ENCODE data around the gene FGFBP2. TPM values are rescaled to one million over a fixed set of nuclear protein-coding genes. Genes with fewer than 3 reads are reported as not detected.

Gene FGFBP2
- total RNA-seq, 2 donors from 2014 or later = 1.2 to 5.6 TPM

DNA sequence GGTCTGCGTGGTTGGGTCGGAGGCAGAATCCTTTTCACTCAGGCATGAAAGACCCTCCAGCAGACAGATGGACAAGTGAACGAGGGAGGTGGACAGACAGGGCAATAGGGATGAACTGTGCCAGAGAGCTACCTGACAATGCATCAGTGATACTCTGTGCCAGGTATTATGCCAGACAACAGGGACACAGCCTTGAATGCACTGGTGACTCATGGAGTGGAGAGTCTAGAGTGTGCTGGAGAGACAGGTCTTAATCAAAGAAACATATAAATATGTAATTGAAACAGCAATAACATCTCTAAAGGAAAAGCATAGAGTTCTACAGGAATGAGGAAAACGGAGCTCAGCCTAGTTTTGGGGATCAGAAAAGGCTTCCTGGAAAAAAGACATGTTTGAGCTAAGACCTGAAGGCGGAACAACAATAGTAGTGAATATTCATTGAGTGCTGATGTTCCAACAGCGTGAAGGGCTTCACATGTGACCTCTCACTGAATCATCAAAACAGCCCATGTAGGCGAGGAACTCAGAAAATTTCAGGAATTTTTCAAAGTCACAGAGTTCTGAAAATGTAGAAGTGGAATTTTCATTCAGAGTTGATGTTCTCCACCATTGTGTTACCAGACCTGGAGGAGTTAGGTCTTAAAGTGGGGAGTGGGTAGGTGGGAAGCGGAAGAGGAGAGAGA lies 20.0 kb upstream of the FGFBP2 start:
- Mint-ChIP-seq H3K27ac (no peak overlapping the region), H3K9me3 (no peaks in the 10 kb centered on the region), H3K36me3 (no peaks in the 10 kb centered on the region)
- no peak for DNase-seq (ENCODE audit: low spot score in 2 of 2)
- ATAC-seq = no peak

DNA sequence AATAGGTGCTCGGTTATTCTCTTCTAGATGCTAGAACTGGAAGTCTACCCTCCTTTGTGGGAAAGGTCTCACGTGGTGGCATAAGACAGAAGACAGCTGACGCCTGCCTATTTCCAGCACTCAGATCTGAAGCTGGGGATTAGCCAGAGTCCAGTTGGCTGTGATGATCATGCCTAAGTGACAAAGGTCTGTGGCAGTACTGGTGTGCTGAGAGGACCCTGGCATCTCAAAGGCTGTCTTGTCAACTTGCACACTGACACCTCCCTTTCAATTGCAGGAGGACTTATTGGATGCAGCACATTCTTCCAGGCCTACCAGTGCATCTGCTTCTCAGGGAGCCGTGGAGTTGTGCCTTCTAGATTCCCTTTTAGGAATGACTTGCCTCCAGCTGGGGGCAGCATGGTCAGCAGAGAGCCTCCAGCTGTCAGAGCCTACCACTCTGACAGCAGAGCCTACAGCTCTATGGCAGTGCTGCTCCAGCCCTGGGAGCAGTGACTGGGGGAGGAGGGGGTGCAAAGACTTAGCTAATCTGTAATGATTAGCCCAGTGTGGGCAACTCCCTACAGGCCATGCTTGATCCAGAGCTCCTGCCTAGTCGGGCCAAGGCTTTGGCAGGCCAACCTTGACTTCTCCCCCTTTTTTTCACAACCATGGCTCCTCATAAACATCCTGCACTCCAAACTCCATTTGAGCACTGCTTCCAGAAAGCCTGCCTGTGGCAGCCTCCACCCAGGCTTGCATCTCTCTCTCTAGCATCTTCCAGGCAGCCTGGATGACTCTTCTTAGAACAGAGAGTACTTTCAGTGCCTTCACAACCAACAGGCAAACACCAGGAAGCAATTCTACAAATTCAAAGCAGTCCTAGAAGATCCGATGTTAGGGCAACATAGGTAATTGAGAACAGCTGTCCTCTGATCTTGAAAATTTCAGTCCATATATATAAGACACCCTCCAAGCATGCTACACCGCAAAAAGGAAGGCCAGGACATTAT lies 13.8 kb upstream of the FGFBP2 start:
- DNase-seq (ENCODE audit: low spot score in 2 of 2) (no peak), ATAC-seq (no peak)
- H3K27ac Mint-ChIP-seq = no peak overlapping the region
- H3K36me3 Mint-ChIP-seq = no peaks in the 10 kb centered on the region
- no peaks in the 10 kb centered on the region for H3K9me3 Mint-ChIP-seq

GRCh38 chr4:15971068-15971801 lies 8.3 kb upstream of the FGFBP2 start:
- H3K9me3 Mint-ChIP-seq = peaks cover 2 to 3% of the 10 kb centered on the region in 2 donors
- H3K36me3 Mint-ChIP-seq = no peaks in the 10 kb centered on the region
- no peak overlapping the region for H3K27ac Mint-ChIP-seq
- no peak for ATAC-seq
- DNase-seq (ENCODE audit: low spot score in 2 of 2) = no peak

DNA sequence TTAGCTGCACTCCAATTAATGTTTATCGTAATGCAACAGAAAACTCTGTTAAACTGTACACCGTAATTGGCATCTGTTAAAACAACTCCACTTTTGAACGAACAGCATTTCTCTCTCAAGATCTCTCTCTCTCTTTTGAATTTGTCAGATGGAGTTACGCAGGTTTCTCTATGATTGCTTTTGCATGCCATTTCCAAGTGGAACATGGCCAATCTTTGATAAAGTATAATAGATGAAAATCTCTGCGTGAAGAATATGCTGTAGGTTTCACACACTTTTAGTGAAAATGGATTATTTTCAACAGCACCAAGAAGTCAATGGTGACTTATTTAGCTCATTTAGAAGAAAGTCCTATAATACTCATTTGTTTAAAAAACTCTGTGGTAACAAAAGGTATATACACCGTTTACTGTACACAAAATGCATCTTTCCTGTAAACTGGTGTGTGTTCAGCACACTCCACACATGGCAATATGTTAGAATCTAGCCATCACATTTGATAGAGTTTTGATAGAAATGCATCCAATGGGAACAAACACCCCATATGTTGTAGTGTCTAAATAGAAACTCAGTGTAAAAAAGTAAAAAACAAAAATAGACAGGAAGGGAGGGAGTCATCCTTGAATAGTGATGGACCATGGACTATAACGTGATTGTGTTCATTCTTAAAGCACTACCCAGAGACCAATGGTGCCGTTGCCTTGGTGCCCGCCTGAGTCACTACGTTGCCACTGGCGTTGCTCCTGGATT lies 5.8 kb upstream of the FGFBP2 start:
- H3K36me3 Mint-ChIP-seq = no peaks in the 10 kb centered on the region
- H3K9me3 Mint-ChIP-seq = peaks cover 4 to 6% of the 10 kb centered on the region in 2 donors
- no peak overlapping the region for H3K27ac Mint-ChIP-seq
- no peak for DNase-seq (ENCODE audit: low spot score in 2 of 2)
- no peak for ATAC-seq

GRCh38 chr4:15965325-15965724 lies 2.4 kb upstream of the FGFBP2 start:
- Mint-ChIP-seq H3K27ac (peak overlapping the region in 1 of 2 donors; percentile 63), H3K36me3 (no peaks in the 10 kb centered on the region), H3K9me3 (peaks cover 4 to 6% of the 10 kb centered on the region in 2 donors)
- ATAC-seq (no peak), DNase-seq (ENCODE audit: low spot score in 2 of 2) (no peak)

DNA sequence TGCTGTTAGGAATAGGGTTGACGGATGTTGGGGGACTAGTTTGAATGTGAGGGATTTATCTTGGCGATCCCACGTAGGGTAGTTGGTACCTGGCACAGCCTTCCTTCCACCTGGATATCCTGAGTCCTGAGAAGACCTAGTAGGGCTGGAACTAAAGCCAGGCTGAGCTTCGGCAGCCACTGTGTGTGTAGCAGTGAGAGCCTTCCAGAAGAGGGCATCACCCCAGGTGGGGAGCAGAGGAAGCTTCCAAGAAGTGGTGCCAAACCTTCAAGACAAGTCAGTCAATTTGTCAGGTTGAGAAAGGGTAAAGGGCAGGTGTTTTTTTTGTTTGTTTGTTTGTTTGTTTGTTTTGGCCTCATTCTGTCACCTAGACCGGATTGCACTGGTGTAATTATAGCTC lies 1.2 kb upstream of the FGFBP2 start:
- Mint-ChIP-seq H3K36me3 (no peaks in the 10 kb centered on the region), H3K27ac (no peak overlapping the region), H3K9me3 (peaks cover 4 to 6% of the 10 kb centered on the region in 2 donors)
- ATAC-seq (no peak), DNase-seq (ENCODE audit: low spot score in 2 of 2) (no peak)

- peak; percentile 37 to 64 for DNase-seq (ENCODE audit: low spot score in 2 of 2)
- Mint-ChIP-seq H3K9me3 (peaks cover 4 to 6% of the 10 kb centered on the region in 2 donors), H3K36me3 (no peaks in the 10 kb centered on the region), H3K27ac (peak overlapping the region in 1 of 2 donors; percentile 47)
- peak; percentile 84 to 93 for ATAC-seq
Measured at GRCh38 chr4:15963576-15963975, 601 bp upstream of the FGFBP2 start.

DNA sequence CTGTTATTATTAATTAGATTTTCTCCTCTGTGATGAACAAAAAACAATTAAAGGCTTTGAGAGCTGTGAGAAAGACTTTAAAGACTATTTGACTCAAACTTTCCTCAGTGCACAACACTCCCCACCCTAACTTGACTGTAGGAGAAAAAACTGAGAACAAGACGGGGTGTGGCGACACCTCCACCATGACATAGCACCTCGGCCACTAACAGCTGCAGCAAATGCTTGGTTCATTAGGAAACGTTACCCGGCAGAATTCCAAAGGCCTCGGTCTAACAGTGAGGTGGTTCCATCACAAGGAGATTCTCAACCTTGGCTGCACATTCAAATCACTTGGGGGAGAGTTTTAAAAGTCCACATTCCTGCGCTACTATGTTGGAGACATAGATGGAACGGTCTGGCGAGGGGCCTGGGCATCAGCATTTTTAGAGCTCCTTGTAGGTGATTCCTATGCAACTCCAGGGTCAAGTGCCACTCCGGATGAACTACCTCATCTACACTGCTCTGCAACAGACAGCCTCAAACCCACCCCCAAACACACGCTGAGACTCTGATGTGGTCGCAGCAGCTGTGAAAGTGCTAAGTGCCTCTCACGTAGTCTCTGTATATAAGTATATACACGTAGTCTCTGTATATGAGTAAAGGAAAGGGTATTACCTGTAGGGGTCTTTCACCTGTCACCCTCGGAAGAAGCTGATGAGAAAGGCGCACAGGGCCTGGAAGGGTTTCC lies 1.0 kb downstream of the FGFBP2 start:
- Mint-ChIP-seq H3K27ac (no peak overlapping the region), H3K9me3 (peaks cover 4 to 6% of the 10 kb centered on the region in 2 donors), H3K36me3 (no peaks in the 10 kb centered on the region)
- peak; percentile 13 to 30 for ATAC-seq
- no peak for DNase-seq (ENCODE audit: low spot score in 2 of 2)

GRCh38 chr4:15958562-15958961 lies 4.4 kb downstream of the FGFBP2 start:
- DNase-seq (ENCODE audit: low spot score in 2 of 2) (no peak), ATAC-seq (peak in 1 of 2 donors; percentile 28)
- peaks cover 0 to 7% of the 10 kb centered on the region in 2 donors for H3K9me3 Mint-ChIP-seq
- H3K36me3 Mint-ChIP-seq = no peaks in the 10 kb centered on the region
- H3K27ac Mint-ChIP-seq = peak overlapping the region in 1 of 2 donors; percentile 34

GRCh38 chr4:15956179-15956850 lies 6.7 kb downstream of the FGFBP2 start:
- peak; percentile 59 to 83 for DNase-seq (ENCODE audit: low spot score in 2 of 2)
- Mint-ChIP-seq H3K9me3 (peaks cover 0 to 7% of the 10 kb centered on the region in 2 donors), H3K27ac (no peak overlapping the region), H3K36me3 (no peaks in the 10 kb centered on the region)
- ATAC-seq = peak; percentile 81 to 91

DNA sequence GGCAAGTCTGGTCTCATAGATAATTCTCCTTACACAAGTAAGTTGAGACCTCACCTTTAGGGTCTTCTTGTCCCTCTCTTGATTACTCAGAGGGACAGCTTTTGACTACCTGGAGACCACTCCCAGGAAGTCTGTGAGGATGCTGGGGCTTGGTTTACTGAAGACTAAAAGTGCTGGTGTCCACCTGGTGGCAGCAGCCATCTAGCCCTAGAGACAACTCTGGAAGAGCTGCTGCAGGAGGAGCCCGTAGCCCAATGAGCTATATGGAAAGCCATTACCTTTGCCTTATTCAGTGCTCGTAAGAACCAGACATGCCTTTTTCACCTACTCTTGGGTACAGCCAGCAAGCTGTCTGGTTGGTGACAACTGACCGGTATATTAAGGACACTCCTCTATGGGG lies 7.3 kb downstream of the FGFBP2 start:
- Mint-ChIP-seq H3K9me3 (peaks cover 0 to 7% of the 10 kb centered on the region in 2 donors), H3K36me3 (no peaks in the 10 kb centered on the region), H3K27ac (no peak overlapping the region)
- ATAC-seq (peak; percentile 10 to 14), DNase-seq (ENCODE audit: low spot score in 2 of 2) (no peak)

DNA sequence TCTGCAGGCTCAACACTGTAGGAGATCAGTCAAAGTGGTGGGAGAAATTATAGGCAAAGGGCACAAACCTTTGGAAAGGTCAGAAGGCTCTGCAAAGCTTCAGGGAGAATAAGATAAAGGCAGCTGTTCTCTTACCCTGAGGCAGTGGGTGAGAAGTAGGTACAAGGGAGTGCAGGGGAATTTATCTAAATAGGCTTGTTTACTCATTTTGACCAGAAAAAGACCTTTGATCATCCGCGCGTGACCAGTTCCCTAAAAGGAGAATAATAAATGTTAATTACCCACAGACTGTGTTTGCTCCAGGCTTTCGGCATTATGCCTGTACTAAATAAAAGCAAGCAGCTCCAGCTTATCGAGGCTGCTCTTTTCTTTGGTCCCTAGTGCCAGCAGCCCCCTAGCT lies 9.3 kb downstream of the FGFBP2 start:
- ATAC-seq (no peak), DNase-seq (ENCODE audit: low spot score in 2 of 2) (no peak)
- H3K9me3 Mint-ChIP-seq = peaks cover 0 to 7% of the 10 kb centered on the region in 2 donors
- no peak overlapping the region for H3K27ac Mint-ChIP-seq
- H3K36me3 Mint-ChIP-seq = no peaks in the 10 kb centered on the region

GRCh38 chr4:15951781-15952180 lies 11.2 kb downstream of the FGFBP2 start:
- H3K27ac Mint-ChIP-seq = no peak overlapping the region
- no peaks in the 10 kb centered on the region for H3K36me3 Mint-ChIP-seq
- H3K9me3 Mint-ChIP-seq = peaks cover 0 to 7% of the 10 kb centered on the region in 2 donors
- DNase-seq (ENCODE audit: low spot score in 2 of 2) = no peak
- ATAC-seq = no peak

DNA sequence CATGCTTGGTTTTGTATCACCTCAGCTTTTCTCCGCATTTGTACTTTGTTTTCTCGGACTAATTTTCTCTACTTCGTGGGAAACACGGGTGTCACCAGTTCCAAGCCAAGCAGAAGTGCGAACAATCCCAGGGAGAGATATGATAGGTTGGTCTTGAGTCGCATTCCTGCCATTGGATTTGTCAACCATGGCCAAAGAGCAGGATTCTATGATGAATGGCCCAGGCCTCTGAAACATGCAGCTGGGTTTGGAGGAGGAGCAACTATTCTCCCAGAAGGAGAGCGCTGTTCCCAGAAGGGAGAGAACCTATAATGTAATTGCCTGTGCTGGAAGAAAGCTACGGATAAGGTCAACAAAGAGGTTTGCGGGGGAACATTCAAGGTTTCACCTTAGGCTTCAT lies 14.1 kb downstream of the FGFBP2 start:
- Mint-ChIP-seq H3K36me3 (no peaks in the 10 kb centered on the region), H3K9me3 (no peaks in the 10 kb centered on the region), H3K27ac (no peak overlapping the region)
- DNase-seq (ENCODE audit: low spot score in 2 of 2) = no peak
- no peak for ATAC-seq

DNA sequence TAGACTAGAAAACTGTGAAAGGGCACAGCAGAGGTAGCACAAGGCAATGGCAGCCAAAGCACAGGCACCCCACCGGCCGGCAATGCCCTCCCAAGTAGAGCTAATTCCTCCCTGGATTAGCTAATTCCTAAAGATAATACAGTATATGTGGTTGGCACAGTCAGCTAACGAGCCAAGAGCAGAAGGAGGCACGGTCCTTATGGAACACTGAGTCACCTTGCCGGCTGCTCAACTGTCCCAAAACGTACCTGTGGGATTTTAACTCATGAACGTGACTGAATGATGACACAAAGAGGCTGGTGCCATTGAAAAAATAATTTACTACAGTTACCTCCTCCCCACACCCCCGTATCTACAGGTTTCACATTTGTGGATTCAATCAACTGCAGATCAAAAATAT lies 15.3 kb downstream of the FGFBP2 start:
- ATAC-seq (no peak), DNase-seq (ENCODE audit: low spot score in 2 of 2) (no peak)
- no peaks in the 10 kb centered on the region for H3K9me3 Mint-ChIP-seq
- H3K27ac Mint-ChIP-seq = no peak overlapping the region
- H3K36me3 Mint-ChIP-seq = no peaks in the 10 kb centered on the region
